Measurements from ENCODE around the gene PGD. TPM values are rescaled to one million over a fixed set of nuclear protein-coding genes. Genes with fewer than 3 reads are reported as not detected.
A peak's percentile ranks its signal among the peaks of the same experiment; 100 is the strongest.

The PGD gene
- polyA plus RNA-seq, 2 of the 4 experiments (the other 2 are of a cell fraction), result 700 to 1,758 TPM

DNA sequence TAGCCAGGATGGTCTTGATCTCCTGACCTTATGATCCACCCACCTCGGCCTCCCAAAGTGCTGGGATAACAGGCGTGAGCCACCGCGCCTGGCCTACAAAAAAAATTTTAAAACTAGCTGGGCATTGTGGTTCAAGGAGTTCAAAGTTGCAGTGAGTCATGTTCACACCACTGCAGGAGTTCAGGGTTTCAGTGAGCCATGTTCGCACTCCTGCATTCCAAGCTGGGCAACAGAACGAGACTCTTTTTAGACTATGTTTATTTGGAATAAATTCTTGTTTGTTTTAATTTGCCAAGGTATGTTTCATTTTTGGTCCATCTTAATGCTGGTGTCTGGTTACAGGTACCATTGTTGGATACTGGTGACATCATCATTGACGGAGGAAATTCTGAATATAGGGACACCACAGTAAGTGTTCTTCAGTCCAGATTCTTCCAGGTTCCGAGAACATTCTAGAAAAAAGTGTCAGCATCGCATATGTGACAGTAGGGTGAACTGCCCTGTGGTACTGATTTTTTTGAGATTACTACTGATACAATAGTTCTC lies 3.9 kb downstream of the PGD start:
- 2% methylated on average over 9 of the region's 9 CpGs for WGBS (ENCODE audit: missing lambda C conversion rate)
- H3K4me1 ChIP-seq, result peaks cover 52% of the 10 kb centered on the region
- no peak for ATAC-seq
- peak in 1 of 2 experiments; percentile 62 for DNase-seq (ENCODE audit: low read depth in 1 of 2, low spot score in 1 of 2)
- no peaks in the 10 kb centered on the region for H3K9me3 ChIP-seq
- POLR2A ChIA-PET, result interaction anchor here (1.0 to 5.8 kb wide), 3 partner anchors 13 to 26 kb away, joined by 4 to 107 read pairs (median 6); no protein-coding TSS in a partner anchor
- CTCF ChIA-PET, result interaction anchor here (0.7 to 1.3 kb wide), 3 partner anchors 15 to 26 kb away, joined by 3 to 9 read pairs (median 4); no protein-coding TSS in a partner anchor
- FAIRE-seq, result no peak
- H3K4me3 ChIP-seq, result peak overlapping the region; percentile 89
- peak overlapping the region; percentile 90 for H3K4me2 ChIP-seq
- peak overlapping the region; percentile 95 to 99 for H3K27ac ChIP-seq
- 0 out of 2 replicates have a peak, but pooled peaks have one; percentile 22 for TF ChIP-seq POLR2AphosphoS2 (conservative IDR thresholded peaks at IDR 0.05; ENCODE audit: low read length)
- no peak for TF ChIP-seq FOSL2 (IDR thresholded peaks at IDR 0.05)
- peak; percentile 52 for TF ChIP-seq FOSL2 (CRISPR knock-in tag; IDR thresholded peaks at IDR 0.05)
- no peak; a peak in 1 of 5 replicates for TF ChIP-seq JUN (IDR thresholded peaks at IDR 0.05)
- TF ChIP-seq, protein P1, sequence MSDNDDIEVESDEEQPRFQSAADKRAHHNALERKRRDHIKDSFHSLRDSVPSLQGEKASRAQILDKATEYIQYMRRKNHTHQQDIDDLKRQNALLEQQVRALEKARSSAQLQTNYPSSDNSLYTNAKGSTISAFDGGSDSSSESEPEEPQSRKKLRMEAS (IDR thresholded peaks at IDR 0.05), result peak; percentile 54; the same call in 1 of the 2 replicates
- TF ChIP-seq, protein P2, sequence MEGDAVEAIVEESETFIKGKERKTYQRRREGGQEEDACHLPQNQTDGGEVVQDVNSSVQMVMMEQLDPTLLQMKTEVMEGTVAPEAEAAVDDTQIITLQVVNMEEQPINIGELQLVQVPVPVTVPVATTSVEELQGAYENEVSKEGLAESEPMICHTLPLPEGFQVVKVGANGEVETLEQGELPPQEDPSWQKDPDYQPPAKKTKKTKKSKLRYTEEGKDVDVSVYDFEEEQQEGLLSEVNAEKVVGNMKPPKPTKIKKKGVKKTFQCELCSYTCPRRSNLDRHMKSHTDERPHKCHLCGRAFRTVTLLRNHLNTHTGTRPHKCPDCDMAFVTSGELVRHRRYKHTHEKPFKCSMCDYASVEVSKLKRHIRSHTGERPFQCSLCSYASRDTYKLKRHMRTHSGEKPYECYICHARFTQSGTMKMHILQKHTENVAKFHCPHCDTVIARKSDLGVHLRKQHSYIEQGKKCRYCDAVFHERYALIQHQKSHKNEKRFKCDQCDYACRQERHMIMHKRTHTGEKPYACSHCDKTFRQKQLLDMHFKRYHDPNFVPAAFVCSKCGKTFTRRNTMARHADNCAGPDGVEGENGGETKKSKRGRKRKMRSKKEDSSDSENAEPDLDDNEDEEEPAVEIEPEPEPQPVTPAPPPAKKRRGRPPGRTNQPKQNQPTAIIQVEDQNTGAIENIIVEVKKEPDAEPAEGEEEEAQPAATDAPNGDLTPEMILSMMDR (IDR thresholded peaks at IDR 0.05), result no peak
- peak; percentile 55; the same call in 1 of the 2 replicates for TF ChIP-seq RARB (CRISPR knock-in tag; IDR thresholded peaks at IDR 0.05)

DNA sequence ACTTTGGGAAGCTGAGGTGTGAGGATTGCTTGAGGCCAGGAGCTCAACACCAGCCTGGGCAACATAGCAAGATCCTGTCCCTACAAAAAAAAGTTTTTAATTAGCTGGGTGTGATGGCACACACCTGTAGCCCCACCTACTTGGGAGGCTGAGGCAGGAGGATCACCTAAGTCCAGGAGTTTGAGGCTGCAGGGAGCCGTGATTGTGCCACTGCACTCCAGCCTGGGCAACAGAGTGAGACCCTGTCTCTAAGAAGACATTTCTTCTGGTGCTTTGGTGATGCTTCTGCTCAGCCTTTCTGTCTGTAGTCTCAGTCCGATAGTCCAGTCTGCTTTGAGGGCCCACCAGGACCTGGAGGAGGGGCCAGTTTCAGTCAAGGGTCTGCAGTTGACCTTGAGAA lies 8.3 kb downstream of the PGD start:
- peaks cover 96% of the 10 kb centered on the region for H3K4me1 ChIP-seq
- H3K9me3 ChIP-seq, result no peaks in the 10 kb centered on the region
- H3K4me2 ChIP-seq, result peak overlapping the region; percentile 90
- ChIA-PET POLR2A (interaction anchor here (1.4 to 4.2 kb wide), 3 partner anchors 9 to 30 kb away, joined by 3 to 16 read pairs (median 7); partner anchors contain the start of gene PGD), CTCF (interaction anchor here (0.7 to 5.1 kb wide), 4 partner anchors 12 to 29 kb away, joined by 3 to 33 read pairs (median 4); no protein-coding TSS in a partner anchor)
- peak overlapping the region; percentile 95 to 99 for H3K27ac ChIP-seq
- WGBS (ENCODE audit: missing lambda C conversion rate), result 54% methylated on average over 2 of the region's 2 CpGs
- DNase-seq (ENCODE audit: low read depth in 1 of 2, low spot score in 1 of 2) (no peak), FAIRE-seq (no peak), ATAC-seq (0 out of 6 replicates have a peak, but pooled peaks of 1 of the 2 experiments have one; percentile 1)
- H3K4me3 ChIP-seq, result peak overlapping the region; percentile 17; the same call in 1 of the 3 replicates
- TF ChIP-seq HOXB13 (CRISPR knock-in tag; IDR thresholded peaks at IDR 0.05; ENCODE audit: low read depth) (no peak), HEYL (CRISPR knock-in tag; IDR thresholded peaks at IDR 0.05) (no peak), JUN (IDR thresholded peaks at IDR 0.05) (peak in 1 of 2 experiments; percentile 12; a peak in 1 of 5 replicates), TFCP2L1 (CRISPR knock-in tag; IDR thresholded peaks at IDR 0.05) (peak; percentile 58; the same call in 1 of the 2 replicates)
- TF ChIP-seq, protein P3, sequence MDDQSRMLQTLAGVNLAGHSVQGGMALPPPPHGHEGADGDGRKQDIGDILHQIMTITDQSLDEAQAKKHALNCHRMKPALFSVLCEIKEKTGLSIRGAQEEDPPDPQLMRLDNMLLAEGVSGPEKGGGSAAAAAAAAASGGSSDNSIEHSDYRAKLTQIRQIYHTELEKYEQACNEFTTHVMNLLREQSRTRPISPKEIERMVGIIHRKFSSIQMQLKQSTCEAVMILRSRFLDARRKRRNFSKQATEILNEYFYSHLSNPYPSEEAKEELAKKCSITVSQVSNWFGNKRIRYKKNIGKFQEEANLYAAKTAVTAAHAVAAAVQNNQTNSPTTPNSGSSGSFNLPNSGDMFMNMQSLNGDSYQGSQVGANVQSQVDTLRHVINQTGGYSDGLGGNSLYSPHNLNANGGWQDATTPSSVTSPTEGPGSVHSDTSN (IDR thresholded peaks at IDR 0.05), result no peak
- TF ChIP-seq, protein P4, sequence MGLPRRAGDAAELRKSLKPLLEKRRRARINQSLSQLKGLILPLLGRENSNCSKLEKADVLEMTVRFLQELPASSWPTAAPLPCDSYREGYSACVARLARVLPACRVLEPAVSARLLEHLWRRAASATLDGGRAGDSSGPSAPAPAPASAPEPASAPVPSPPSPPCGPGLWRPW (IDR thresholded peaks at IDR 0.05), result no peak

DNA sequence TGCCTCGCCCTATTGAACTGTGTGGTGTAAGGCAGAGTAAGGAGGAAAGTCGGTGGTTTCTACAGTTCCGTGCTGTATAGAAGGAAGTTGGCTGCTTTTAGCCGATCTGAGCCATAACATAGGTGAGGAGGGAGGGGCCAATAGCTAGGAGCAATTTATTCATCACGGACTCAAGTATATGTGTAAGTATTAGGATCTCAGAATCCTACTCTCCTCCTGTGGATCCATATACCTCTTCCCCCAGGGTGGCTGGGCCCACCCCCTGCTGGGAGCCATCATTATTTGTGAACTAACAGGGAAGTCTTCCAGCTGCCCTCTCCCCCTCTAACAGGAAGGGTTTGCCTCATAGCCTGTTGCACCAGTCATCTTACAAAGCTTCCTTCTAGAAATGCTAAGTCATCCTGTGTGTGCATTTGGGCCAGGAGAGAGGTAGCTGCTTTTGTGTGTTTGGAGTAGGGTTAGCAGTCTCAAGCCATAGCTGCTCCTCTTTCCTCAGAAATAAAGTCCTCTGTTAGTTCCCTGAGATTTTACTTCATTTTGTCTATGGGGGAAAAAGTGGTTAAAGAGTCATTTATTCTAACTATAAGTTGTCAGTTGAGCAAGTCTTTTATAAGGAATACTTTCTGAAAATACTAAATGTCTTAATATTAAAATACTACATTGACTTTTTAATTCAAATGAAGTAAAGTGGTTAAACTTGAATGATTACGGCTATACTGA lies 16.5 kb downstream of the PGD start:
- peak; percentile 80 to 81 for ATAC-seq
- DNase-seq (ENCODE audit: low read depth in 1 of 2, low spot score in 1 of 2), result peak; percentile 51 to 96
- WGBS (ENCODE audit: missing lambda C conversion rate), result 4% methylated on average over 6 of the region's 6 CpGs
- peak; percentile 90 for FAIRE-seq
- ChIA-PET POLR2A (interaction anchor here (1.0 to 2.4 kb wide), 5 partner anchors 9 to 28 kb away, joined by 4 to 25 read pairs (median 6); partner anchors contain the start of gene PGD), CTCF (interaction anchor here (0.6 to 2.3 kb wide), 8 partner anchors 9 to 52 kb away, joined by 3 to 17 read pairs (median 5); partner anchors contain the start of genes CENPS and PGD)
- peak overlapping the region; percentile 95 to 99 for H3K27ac ChIP-seq
- peak overlapping the region; percentile 90 for H3K4me2 ChIP-seq
- peaks cover 98% of the 10 kb centered on the region for H3K4me1 ChIP-seq
- peak overlapping the region; percentile 10; the same call in 1 of the 3 replicates for H3K4me3 ChIP-seq
- H3K9me3 ChIP-seq, result no peaks in the 10 kb centered on the region
- TF ChIP-seq, protein P3 (IDR thresholded peaks at IDR 0.05), result no peak
- peak; percentile 74; the same call in 1 of the 2 replicates for TF ChIP-seq HOXB13 (CRISPR knock-in tag; IDR thresholded peaks at IDR 0.05; ENCODE audit: low read depth)
- TF ChIP-seq ZC3H11A (IDR thresholded peaks at IDR 0.05), result no peak
- TF ChIP-seq PHF8 (IDR thresholded peaks at IDR 0.05; ENCODE audit: borderline replicate concordance, low read depth), result no peak
- TF ChIP-seq KDM5A (IDR thresholded peaks at IDR 0.05), result no peak
- TF ChIP-seq, protein P5, sequence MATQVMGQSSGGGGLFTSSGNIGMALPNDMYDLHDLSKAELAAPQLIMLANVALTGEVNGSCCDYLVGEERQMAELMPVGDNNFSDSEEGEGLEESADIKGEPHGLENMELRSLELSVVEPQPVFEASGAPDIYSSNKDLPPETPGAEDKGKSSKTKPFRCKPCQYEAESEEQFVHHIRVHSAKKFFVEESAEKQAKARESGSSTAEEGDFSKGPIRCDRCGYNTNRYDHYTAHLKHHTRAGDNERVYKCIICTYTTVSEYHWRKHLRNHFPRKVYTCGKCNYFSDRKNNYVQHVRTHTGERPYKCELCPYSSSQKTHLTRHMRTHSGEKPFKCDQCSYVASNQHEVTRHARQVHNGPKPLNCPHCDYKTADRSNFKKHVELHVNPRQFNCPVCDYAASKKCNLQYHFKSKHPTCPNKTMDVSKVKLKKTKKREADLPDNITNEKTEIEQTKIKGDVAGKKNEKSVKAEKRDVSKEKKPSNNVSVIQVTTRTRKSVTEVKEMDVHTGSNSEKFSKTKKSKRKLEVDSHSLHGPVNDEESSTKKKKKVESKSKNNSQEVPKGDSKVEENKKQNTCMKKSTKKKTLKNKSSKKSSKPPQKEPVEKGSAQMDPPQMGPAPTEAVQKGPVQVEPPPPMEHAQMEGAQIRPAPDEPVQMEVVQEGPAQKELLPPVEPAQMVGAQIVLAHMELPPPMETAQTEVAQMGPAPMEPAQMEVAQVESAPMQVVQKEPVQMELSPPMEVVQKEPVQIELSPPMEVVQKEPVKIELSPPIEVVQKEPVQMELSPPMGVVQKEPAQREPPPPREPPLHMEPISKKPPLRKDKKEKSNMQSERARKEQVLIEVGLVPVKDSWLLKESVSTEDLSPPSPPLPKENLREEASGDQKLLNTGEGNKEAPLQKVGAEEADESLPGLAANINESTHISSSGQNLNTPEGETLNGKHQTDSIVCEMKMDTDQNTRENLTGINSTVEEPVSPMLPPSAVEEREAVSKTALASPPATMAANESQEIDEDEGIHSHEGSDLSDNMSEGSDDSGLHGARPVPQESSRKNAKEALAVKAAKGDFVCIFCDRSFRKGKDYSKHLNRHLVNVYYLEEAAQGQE (IDR thresholded peaks at IDR 0.05), result no peak
- no peak for TF ChIP-seq ZFP36 (IDR thresholded peaks at IDR 0.05; ENCODE audit: borderline replicate concordance, partially characterized antibody)
- no peak for TF ChIP-seq TP53 (CRISPR knock-in tag; IDR thresholded peaks at IDR 0.05)
- TF ChIP-seq NR3C1 (IDR thresholded peaks at IDR 0.05), result no peak
- peak; percentile 58; the same call in 1 of the 2 replicates for TF ChIP-seq HOXB5 (CRISPR knock-in tag; IDR thresholded peaks at IDR 0.05)
- TF ChIP-seq ESRRA (IDR thresholded peaks at IDR 0.05; ENCODE audit: borderline replicate concordance, low read length), result no peak
- TF ChIP-seq RARB (CRISPR knock-in tag; IDR thresholded peaks at IDR 0.05), result peak; percentile 33; the same call in 1 of the 2 replicates

All from A549 (cell line).